Measurements from ENCODE around the gene FBXO7.

DNA sequence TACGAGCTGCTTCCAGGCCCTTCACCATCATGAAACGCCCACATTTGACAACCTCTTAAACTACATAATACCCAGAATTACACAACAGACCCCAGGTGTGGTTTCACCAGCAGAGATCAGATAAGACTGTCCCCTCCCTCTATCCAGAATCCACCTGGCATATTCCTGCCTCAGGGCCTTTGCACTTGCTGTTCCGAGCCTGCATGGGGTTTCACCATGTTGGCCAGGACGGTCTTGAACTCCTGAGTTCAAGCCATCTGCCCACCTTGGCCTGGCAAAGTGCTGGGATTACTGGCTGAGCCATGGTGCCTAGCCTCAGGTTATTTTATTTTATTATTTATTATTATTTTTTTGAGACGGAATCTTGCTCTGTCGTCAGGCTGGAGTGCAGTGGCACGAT, 73.4 kb downstream of the FBXO7 start:
- TF ChIP-seq, protein P1, sequence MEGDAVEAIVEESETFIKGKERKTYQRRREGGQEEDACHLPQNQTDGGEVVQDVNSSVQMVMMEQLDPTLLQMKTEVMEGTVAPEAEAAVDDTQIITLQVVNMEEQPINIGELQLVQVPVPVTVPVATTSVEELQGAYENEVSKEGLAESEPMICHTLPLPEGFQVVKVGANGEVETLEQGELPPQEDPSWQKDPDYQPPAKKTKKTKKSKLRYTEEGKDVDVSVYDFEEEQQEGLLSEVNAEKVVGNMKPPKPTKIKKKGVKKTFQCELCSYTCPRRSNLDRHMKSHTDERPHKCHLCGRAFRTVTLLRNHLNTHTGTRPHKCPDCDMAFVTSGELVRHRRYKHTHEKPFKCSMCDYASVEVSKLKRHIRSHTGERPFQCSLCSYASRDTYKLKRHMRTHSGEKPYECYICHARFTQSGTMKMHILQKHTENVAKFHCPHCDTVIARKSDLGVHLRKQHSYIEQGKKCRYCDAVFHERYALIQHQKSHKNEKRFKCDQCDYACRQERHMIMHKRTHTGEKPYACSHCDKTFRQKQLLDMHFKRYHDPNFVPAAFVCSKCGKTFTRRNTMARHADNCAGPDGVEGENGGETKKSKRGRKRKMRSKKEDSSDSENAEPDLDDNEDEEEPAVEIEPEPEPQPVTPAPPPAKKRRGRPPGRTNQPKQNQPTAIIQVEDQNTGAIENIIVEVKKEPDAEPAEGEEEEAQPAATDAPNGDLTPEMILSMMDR (IDR thresholded peaks at IDR 0.05) = no peak
- TF ChIP-seq POLR2A (IDR thresholded peaks at IDR 0.05) = no peak

All from heart left ventricle (tissue), 13 donors.